ENCODE measurements around the gene DNAI1.
A peak's percentile ranks its signal among the peaks of the same experiment; 100 is the strongest.
"Not testable (repeated sequence)": the region's sequence is repeated elsewhere in the genome, so short reads cannot be mapped to it uniquely, and the experiment has no call there.

Gene DNAI1

GRCh38 chr9:34431667-34432066 is 26.9 kb upstream of the DNAI1 start:
- Histone ChIP-seq H2AFZ (ENCODE audit: low read length) (no peak overlapping the region), H3F3A (ENCODE audit: insufficient read depth, low read length) (no peaks in the 10 kb centered on the region), H3K4me1 (ENCODE audit: insufficient read depth, low read length, severe bottlenecking) (no peaks in the 10 kb centered on the region), H3K9me3 (ENCODE audit: low read length) (no peaks in the 10 kb centered on the region), H3K27me3 (ENCODE audit: insufficient read depth, low read length) (no peaks in the 10 kb centered on the region), H3K79me2 (ENCODE audit: insufficient read depth, low read length) (no peaks in the 10 kb centered on the region), H3K4me3 (ENCODE audit: low read depth, low read length, poor library complexity, severe bottlenecking) (no peak overlapping the region), H3K36me3 (ENCODE audit: insufficient read depth, low read length) (no peaks in the 10 kb centered on the region), H3K9ac (ENCODE audit: low read length) (no peak overlapping the region), H3K4me2 (ENCODE audit: low read length) (no peak overlapping the region), H3K9me2 (ENCODE audit: low read depth, low read length) (no peaks in the 10 kb centered on the region), H4K20me1 (ENCODE audit: insufficient read depth, low read length) (no peaks in the 10 kb centered on the region), H3K27ac (ENCODE audit: low read depth, low read length, poor library complexity, severe bottlenecking) (no peak overlapping the region)
- no peak for TF ChIP-seq EZH2 (IDR thresholded peaks at IDR 0.05; ENCODE audit: borderline replicate concordance, low read length)
- TF ChIP-seq CTCF (IDR thresholded peaks at IDR 0.05; ENCODE audit: low read length): no peak

- Histone ChIP-seq H3K36me3 (ENCODE audit: insufficient read depth, low read length) (no peaks in the 10 kb centered on the region), H3K79me2 (ENCODE audit: insufficient read depth, low read length) (no peaks in the 10 kb centered on the region), H2AFZ (ENCODE audit: low read length) (no peak overlapping the region), H3K9ac (ENCODE audit: low read length) (no peak overlapping the region), H3K4me2 (ENCODE audit: low read length) (no peak overlapping the region), H3K9me3 (ENCODE audit: low read length) (no peaks in the 10 kb centered on the region), H3K4me1 (ENCODE audit: insufficient read depth, low read length, severe bottlenecking) (no peaks in the 10 kb centered on the region), H3K27ac (ENCODE audit: low read depth, low read length, poor library complexity, severe bottlenecking) (no peak overlapping the region), H3K9me2 (ENCODE audit: low read depth, low read length) (no peaks in the 10 kb centered on the region), H3F3A (ENCODE audit: insufficient read depth, low read length) (no peaks in the 10 kb centered on the region), H3K4me3 (ENCODE audit: low read depth, low read length, poor library complexity, severe bottlenecking) (no peak overlapping the region), H4K20me1 (ENCODE audit: insufficient read depth, low read length) (no peaks in the 10 kb centered on the region), H3K27me3 (ENCODE audit: insufficient read depth, low read length) (no peaks in the 10 kb centered on the region)
- TF ChIP-seq EZH2 (IDR thresholded peaks at IDR 0.05; ENCODE audit: borderline replicate concordance, low read length) (no peak), CTCF (IDR thresholded peaks at IDR 0.05; ENCODE audit: low read length) (peak; percentile 85)
Measured at GRCh38 chr9:34437006-34437925, 21.3 kb upstream of the DNAI1 start.

GRCh38 chr9:34437926-34438307 is 20.7 kb upstream of the DNAI1 start:
- not testable (repeated sequence) for H3K4me1 ChIP-seq (ENCODE audit: insufficient read depth, low read length, severe bottlenecking); H3F3A ChIP-seq (ENCODE audit: insufficient read depth, low read length); H3K9me2 ChIP-seq (ENCODE audit: low read depth, low read length); H4K20me1 ChIP-seq (ENCODE audit: insufficient read depth, low read length); H3K79me2 ChIP-seq (ENCODE audit: insufficient read depth, low read length); H2AFZ ChIP-seq (ENCODE audit: low read length); H3K36me3 ChIP-seq (ENCODE audit: insufficient read depth, low read length); H3K4me3 ChIP-seq (ENCODE audit: low read depth, low read length, poor library complexity, severe bottlenecking); H3K27ac ChIP-seq (ENCODE audit: low read depth, low read length, poor library complexity, severe bottlenecking); H3K4me2 ChIP-seq (ENCODE audit: low read length); H3K27me3 ChIP-seq (ENCODE audit: insufficient read depth, low read length); H3K9ac ChIP-seq (ENCODE audit: low read length); H3K9me3 ChIP-seq (ENCODE audit: low read length)

- H3K4me1 ChIP-seq (ENCODE audit: insufficient read depth, low read length, severe bottlenecking); H3K27me3 ChIP-seq (ENCODE audit: insufficient read depth, low read length); H3K27ac ChIP-seq (ENCODE audit: low read depth, low read length, poor library complexity, severe bottlenecking); H3K4me2 ChIP-seq (ENCODE audit: low read length); H4K20me1 ChIP-seq (ENCODE audit: insufficient read depth, low read length); H2AFZ ChIP-seq (ENCODE audit: low read length); H3K4me3 ChIP-seq (ENCODE audit: low read depth, low read length, poor library complexity, severe bottlenecking); H3K9me2 ChIP-seq (ENCODE audit: low read depth, low read length); H3K36me3 ChIP-seq (ENCODE audit: insufficient read depth, low read length); H3F3A ChIP-seq (ENCODE audit: insufficient read depth, low read length); H3K79me2 ChIP-seq (ENCODE audit: insufficient read depth, low read length); H3K9ac ChIP-seq (ENCODE audit: low read length); H3K9me3 ChIP-seq (ENCODE audit: low read length): not testable (repeated sequence)
Measured at GRCh38 chr9:34438465-34438864, 20.1 kb upstream of the DNAI1 start.

Data from OCI-LY1 (cell line).